ENCODE measurements around the gene SULT2A1.
"Not testable (repeated sequence)": the region's sequence is repeated elsewhere in the genome, so short reads cannot be mapped to it uniquely, and the experiment has no call there.

GRCh38 chr19:47858646-47859285 lies 27.3 kb downstream of the SULT2A1 start, which contains the start of gene TPRX2:
- TF ChIP-seq CTCF, POLR2A (IDR thresholded peaks at IDR 0.05): not testable (repeated sequence)
